HEK293 (cell line): ENCODE results near the gene ZFYVE28.

ENCODE experiments used
- BCL11B ChIP-seq: fragments of 450-650 bp; formaldehyde crosslinking; IDR thresholded peaks from 2 replicates; pipeline ENCODE4 v1.5.1; 2016; ENCODE audit warnings: low read depth, missing biosample characterization, missing genetic modification characterization
- CTCF ChIP-seq: fragments of 450-650 bp; formaldehyde crosslinking; IDR thresholded peaks from 2 replicates; pipeline ENCODE4 v1.5.1; 2016; ENCODE audit warnings: missing biosample characterization, missing genetic modification characterization
- KLF16 ChIP-seq: fragments of 450-650 bp; formaldehyde crosslinking; IDR thresholded peaks from 2 replicates; pipeline ENCODE4 v1.5.1; 2017; ENCODE audit warnings: missing biosample characterization, missing genetic modification characterization
- PBX3 ChIP-seq: sonication (generic); formaldehyde crosslinking; IDR thresholded peaks from 2 replicates; pipeline ENCODE4 v1.8.1; 2022; ENCODE audit warnings: mild to moderate bottlenecking, moderate library complexity, missing genetic modification reagents
- SP2 ChIP-seq: fragments of 450-650 bp; formaldehyde crosslinking; IDR thresholded peaks from 2 replicates; pipeline ENCODE4 v1.5.1; 2016; ENCODE audit warnings: missing biosample characterization, missing genetic modification characterization
- ZNF114 ChIP-seq: fragments of 450-650 bp; formaldehyde crosslinking; IDR thresholded peaks from 2 replicates; pipeline ENCODE4 v1.5.0; 2017; ENCODE audit warnings: missing biosample characterization, missing genetic modification characterization
- ZNF138 ChIP-seq: fragments of 450-650 bp; formaldehyde crosslinking; IDR thresholded peaks from 2 replicates; pipeline ENCODE4 v1.5.1; 2016; ENCODE audit warnings: missing biosample characterization, missing genetic modification characterization, borderline replicate concordance
- ZNF596 ChIP-seq: fragments of 450-650 bp; IDR thresholded peaks from 2 replicates; pipeline ENCODE4 v1.5.0; 2018; ENCODE audit warnings: missing biosample characterization, mild to moderate bottlenecking, missing genetic modification characterization, moderate library complexity
- ZNF639 ChIP-seq: fragments of 450-650 bp; formaldehyde crosslinking; IDR thresholded peaks from 2 replicates; pipeline ENCODE4 v1.5.1; 2016; ENCODE audit warnings: missing biosample characterization, missing genetic modification characterization
- TF ChIP-seq, protein P1 (sequence below): fragments of 450-650 bp; formaldehyde crosslinking; IDR thresholded peaks from 2 replicates; pipeline ENCODE4 v1.5.1; 2016; ENCODE audit warnings: missing biosample characterization, missing genetic modification characterization
- TF ChIP-seq, protein P2 (sequence below): fragments of 450-650 bp; formaldehyde crosslinking; conservative IDR thresholded peaks from 2 replicates; pipeline ENCODE4 v1.5.1; 2016; ENCODE audit warnings: low read depth, missing biosample characterization, missing genetic modification characterization

- TF ChIP-seq ZNF639 (tag by site-specific recombination) (no peak), CTCF (tag by site-specific recombination) (no peak), ZNF114 (no peak), KLF16 (tag by site-specific recombination) (no peak), ZNF138 (tag by site-specific recombination) (no peak), BCL11B (tag by site-specific recombination) (no peak), SP2 (no peak), ZNF596 (tag by site-specific recombination) (no peak), PBX3 (CRISPR knock-in tag) (no peak)
- TF ChIP-seq, protein P1, sequence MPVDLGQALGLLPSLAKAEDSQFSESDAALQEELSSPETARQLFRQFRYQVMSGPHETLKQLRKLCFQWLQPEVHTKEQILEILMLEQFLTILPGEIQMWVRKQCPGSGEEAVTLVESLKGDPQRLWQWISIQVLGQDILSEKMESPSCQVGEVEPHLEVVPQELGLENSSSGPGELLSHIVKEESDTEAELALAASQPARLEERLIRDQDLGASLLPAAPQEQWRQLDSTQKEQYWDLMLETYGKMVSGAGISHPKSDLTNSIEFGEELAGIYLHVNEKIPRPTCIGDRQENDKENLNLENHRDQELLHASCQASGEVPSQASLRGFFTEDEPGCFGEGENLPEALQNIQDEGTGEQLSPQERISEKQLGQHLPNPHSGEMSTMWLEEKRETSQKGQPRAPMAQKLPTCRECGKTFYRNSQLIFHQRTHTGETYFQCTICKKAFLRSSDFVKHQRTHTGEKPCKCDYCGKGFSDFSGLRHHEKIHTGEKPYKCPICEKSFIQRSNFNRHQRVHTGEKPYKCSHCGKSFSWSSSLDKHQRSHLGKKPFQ (tag by site-specific recombination), result no peak
- TF ChIP-seq, protein P2, sequence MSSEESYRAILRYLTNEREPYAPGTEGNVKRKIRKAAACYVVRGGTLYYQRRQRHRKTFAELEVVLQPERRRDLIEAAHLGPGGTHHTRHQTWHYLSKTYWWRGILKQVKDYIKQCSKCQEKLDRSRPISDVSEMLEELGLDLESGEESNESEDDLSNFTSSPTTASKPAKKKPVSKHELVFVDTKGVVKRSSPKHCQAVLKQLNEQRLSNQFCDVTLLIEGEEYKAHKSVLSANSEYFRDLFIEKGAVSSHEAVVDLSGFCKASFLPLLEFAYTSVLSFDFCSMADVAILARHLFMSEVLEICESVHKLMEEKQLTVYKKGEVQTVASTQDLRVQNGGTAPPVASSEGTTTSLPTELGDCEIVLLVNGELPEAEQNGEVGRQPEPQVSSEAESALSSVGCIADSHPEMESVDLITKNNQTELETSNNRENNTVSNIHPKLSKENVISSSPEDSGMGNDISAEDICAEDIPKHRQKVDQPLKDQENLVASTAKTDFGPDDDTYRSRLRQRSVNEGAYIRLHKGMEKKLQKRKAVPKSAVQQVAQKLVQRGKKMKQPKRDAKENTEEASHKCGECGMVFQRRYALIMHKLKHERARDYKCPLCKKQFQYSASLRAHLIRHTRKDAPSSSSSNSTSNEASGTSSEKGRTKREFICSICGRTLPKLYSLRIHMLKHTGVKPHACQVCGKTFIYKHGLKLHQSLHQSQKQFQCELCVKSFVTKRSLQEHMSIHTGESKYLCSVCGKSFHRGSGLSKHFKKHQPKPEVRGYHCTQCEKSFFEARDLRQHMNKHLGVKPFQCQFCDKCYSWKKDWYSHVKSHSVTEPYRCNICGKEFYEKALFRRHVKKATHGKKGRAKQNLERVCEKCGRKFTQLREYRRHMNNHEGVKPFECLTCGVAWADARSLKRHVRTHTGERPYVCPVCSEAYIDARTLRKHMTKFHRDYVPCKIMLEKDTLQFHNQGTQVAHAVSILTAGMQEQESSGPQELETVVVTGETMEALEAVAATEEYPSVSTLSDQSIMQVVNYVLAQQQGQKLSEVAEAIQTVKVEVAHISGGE, result no peak
Measured at GRCh38 chr4:2318476-2318875, 100.0 kb downstream of the ZFYVE28 start.
